Neural progenitor cell (in vitro differentiated cells): ENCODE data around the gene SLC28A1.

Experiments used
- CTCF ChIP-seq: fragments of 200-600 bp; sonication (generic); IDR thresholded peaks from 2 replicates; pipeline ENCODE4 v1.5.1; 2017; ENCODE audit warnings: antibody characterized with exemption, mild to moderate bottlenecking
- EZH2 ChIP-seq: fragments of 200-600 bp; sonication (generic); IDR thresholded peaks from 2 replicates; pipeline ENCODE4 v1.6.1; 2017; ENCODE audit warnings: antibody characterized with exemption, mild to moderate bottlenecking, moderate library complexity
- EZH2phosphoT487 ChIP-seq: fragments of 200-600 bp; sonication (generic); IDR thresholded peaks from 2 replicates; pipeline ENCODE4 v1.6.1; 2017; ENCODE audit warnings: antibody characterized with exemption

- TF ChIP-seq CTCF (no peak), EZH2phosphoT487 (no peak), EZH2 (no peak)
These were observed 2.5 kb downstream of the SLC28A1 start for GRCh38 chr15:84886984-84887299.
